GM12873 (cell line): ENCODE results near the gene ALG9.

Experiments
- TF ChIP-seq, protein P1 (sequence below): IDR thresholded peaks from 2 replicates; pipeline ENCODE4 v1.5.1; 2012; ENCODE audit warnings: low read depth, mild to moderate bottlenecking, moderate library complexity, low read length, control low read depth; ENCODE audit not compliant: insufficient read depth; ENCODE audit errors: missing control alignments

ALG9 gene

GRCh38 chr11:111906680-111907079 lies 35.3 kb upstream of the ALG9 start:
- TF ChIP-seq, protein P1, sequence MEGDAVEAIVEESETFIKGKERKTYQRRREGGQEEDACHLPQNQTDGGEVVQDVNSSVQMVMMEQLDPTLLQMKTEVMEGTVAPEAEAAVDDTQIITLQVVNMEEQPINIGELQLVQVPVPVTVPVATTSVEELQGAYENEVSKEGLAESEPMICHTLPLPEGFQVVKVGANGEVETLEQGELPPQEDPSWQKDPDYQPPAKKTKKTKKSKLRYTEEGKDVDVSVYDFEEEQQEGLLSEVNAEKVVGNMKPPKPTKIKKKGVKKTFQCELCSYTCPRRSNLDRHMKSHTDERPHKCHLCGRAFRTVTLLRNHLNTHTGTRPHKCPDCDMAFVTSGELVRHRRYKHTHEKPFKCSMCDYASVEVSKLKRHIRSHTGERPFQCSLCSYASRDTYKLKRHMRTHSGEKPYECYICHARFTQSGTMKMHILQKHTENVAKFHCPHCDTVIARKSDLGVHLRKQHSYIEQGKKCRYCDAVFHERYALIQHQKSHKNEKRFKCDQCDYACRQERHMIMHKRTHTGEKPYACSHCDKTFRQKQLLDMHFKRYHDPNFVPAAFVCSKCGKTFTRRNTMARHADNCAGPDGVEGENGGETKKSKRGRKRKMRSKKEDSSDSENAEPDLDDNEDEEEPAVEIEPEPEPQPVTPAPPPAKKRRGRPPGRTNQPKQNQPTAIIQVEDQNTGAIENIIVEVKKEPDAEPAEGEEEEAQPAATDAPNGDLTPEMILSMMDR: no peak

- TF ChIP-seq, protein P1: no peak
These were observed 34.0 kb upstream of the ALG9 start for GRCh38 chr11:111905411-111905810.

DNA sequence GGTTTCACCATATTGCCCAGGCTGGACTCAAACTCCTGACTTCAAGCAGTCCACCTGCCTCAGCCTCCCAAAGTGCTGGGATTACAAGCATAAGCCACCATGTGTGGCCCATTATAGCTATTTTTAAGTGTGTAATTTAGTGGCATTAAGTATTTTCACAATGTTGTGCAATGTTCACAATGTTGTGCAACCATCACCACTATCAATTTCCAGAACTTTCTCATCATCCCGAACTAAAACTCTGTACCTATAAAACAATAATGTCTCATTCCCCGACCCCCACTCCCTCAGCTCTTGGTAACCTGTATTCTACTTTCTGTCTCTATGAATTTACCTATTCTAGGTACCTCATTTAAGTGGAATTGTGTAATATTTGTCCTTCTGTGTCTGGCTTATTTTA lies 15.5 kb upstream of the ALG9 start:
- TF ChIP-seq, protein P1: no peak

DNA sequence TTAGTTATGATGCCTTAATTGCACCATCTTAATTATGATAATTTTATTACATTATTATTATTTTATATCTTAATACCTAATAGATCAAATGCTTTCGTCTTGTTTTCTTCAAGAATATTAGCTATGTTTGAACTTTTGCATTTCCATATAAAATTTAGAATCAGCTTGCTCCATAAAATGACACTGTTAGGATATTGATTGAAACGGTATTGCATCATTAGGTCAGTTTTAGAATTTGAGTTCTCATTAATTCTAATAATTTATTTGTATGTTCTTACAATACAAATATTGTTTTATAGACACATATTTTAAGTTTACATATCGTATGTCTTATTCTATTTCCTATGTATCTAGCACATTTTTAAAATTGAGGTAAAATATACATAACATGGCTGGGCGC lies 14.7 kb upstream of the ALG9 start:
- TF ChIP-seq, protein P1: no peak

DNA sequence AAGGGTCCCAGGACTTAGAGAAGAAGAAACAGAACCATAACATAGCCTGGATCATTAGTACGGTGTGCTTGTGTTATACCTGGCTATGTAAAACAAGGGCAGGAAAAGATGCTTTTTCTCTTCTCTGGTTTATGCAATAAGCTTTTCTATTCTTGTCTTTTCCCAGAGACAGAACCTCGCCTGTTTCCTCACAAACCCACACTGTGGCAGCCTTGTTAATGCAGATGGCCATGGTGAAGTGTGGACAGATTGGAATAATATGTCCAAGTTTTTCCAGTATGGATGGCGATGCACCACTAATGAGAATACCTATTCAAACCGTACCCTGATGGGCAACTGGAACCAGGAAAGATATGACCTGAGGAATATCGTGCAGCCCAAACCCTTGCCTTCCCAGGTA lies 10.8 kb upstream of the ALG9 start:
- TF ChIP-seq, protein P1: no peak

- TF ChIP-seq, protein P1: no peak
These were observed 8.2 kb upstream of the ALG9 start for GRCh38 chr11:111879637-111879960.

GRCh38 chr11:111878849-111879636 lies 7.7 kb upstream of the ALG9 start, which contains the start of the genes CFAP68 and FDXACB1:
TSS of gene CFAP68 (plus strand) at chr11:111879541. CDS start at chr11:111879561, 20 bp downstream.
TSS of gene FDXACB1 (minus strand) at chr11:111879165. CDS start at chr11:111879132, 33 bp downstream.
- TF ChIP-seq, protein P1: peak; percentile 95
